Measurements from ENCODE around the gene CCL26. TPM values are rescaled to one million over a fixed set of nuclear protein-coding genes. Genes with fewer than 3 reads are reported as not detected.
A peak's percentile ranks its signal among the peaks of the same experiment; 100 is the strongest.

Gene CCL26, protein sequence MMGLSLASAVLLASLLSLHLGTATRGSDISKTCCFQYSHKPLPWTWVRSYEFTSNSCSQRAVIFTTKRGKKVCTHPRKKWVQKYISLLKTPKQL
- total RNA-seq (not detected), polyA plus RNA-seq (not detected)

DNA sequence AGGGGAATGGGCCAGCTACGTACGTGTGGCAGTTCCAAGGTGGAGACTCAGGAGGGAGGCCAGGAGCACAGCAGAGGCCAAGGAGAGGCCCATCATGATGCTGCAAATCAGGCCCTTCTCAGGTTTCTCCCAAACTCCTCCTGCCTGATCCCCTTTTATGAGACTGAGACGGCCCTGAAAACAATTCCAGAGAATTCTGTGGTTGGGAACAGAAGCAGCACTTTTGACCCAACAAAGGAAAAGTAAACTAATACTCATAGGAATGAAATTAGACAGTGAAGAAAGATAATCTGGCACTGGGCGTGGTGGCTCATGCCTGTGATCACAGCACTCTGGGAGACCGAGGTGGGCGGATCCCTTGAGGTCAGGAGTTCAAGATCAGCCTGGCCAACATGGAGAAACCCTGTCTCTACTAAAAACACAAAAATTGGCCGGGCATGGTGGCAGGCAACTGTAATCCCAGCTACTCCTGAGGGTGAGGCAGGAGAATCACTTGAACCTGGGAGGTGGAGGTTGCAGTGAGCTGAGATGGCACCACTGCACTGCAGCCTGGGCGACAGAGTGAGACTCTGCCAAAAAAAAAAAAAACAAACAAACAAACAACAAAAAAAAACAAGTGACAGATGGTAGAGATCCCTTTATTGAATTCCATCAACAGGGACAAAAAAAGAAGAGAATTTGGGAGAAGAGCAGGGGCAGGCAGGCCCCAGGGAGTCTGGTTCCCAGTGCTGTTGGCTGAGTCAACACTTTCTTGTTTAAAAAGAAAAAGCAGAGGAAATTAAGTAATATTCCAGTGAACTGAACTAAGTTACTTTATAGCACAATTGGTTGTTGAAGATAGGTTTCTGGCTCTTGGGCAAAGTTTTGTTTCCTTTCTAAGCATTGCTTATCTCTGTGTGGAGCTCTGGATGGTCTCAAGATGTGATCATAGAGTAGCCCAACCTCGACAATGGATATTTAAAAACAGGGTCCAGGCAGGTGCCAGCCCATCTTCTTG, at the start of gene CCL26:
CCL26 (minus strand) TSS at position 131 of the 997 bp plus-strand sequence; CDS start at position 96, 35 bp downstream.
- Mint-ChIP-seq H3K4me1 (peaks cover 0 to 17% (median 7%) of the 10 kb centered on the region in 4 donors), H3K4me3 (no peak within 1 kb of the TSS), H3K27me3 (peaks cover 8% of the 10 kb centered on the region), H3K36me3 (no peaks in the 10 kb centered on the region), H3K27ac (peak within 1 kb of the TSS in 2 of 3 donors; percentile 59 to 61), H3K9me3 (no peaks in the 10 kb centered on the region)
- ATAC-seq (ENCODE audit: low read depth in 2 of 2): no peak
- Histone ChIP-seq H3K36me3 (ENCODE audit: control insufficient read depth, insufficient read depth, low read length) (no peaks in the 10 kb centered on the region), H3K9me3 (ENCODE audit: control insufficient read depth in 2 of 2, low read length in 2 of 2) (no peaks in the 10 kb centered on the region), H3K4me1 (ENCODE audit: control insufficient read depth, insufficient read depth, low read length, poor library complexity, severe bottlenecking) (peaks cover 2% of the 10 kb centered on the region), H3K27ac (ENCODE audit: insufficient read depth, low read length, poor library complexity, severe bottlenecking) (no peak within 1 kb of the TSS), H3K27me3 (ENCODE audit: control insufficient read depth, insufficient read depth, low read length) (no peaks in the 10 kb centered on the region), H3K4me3 (ENCODE audit: low read depth, low read length) (no peak within 1 kb of the TSS)
- no peak for DNase-seq

DNA sequence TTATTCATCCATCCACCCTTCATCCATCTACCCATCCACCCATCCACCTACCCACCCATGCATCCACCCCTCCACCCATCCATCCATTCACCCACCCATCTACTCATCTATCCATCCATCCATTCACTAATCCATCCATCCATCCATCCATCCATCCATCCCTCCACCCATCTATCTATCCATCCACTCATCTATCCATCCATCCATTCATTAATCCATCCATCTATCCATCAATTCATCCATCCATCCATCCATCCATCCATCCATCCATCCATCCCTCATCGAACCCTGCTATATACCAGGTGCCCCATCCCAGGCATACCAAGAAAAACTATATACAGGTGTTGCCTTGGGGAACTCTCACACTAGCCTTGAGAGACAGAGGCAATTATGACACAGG, 48.7 kb upstream of the CCL26 start:
- Histone ChIP-seq H3K36me3 (ENCODE audit: control insufficient read depth, insufficient read depth, low read length) (no peaks in the 10 kb centered on the region), H3K27ac (ENCODE audit: insufficient read depth, low read length, poor library complexity, severe bottlenecking) (no peak overlapping the region), H3K4me1 (ENCODE audit: control insufficient read depth, insufficient read depth, low read length, poor library complexity, severe bottlenecking) (no peaks in the 10 kb centered on the region), H3K9me3 (ENCODE audit: control insufficient read depth in 2 of 2, low read length in 2 of 2) (no peaks in the 10 kb centered on the region), H3K4me3 (ENCODE audit: low read depth, low read length) (no peak overlapping the region), H3K27me3 (ENCODE audit: control insufficient read depth, insufficient read depth, low read length) (no peaks in the 10 kb centered on the region)
- Mint-ChIP-seq H3K4me3 (no peak overlapping the region), H3K9me3 (peaks cover 0 to 1% (median 0%) of the 10 kb centered on the region in 7 donors), H3K4me1 (no peaks in the 10 kb centered on the region), H3K36me3 (no peaks in the 10 kb centered on the region), H3K27ac (no peak overlapping the region), H3K27me3 (peaks cover 17% of the 10 kb centered on the region)
- ATAC-seq (ENCODE audit: low read depth in 2 of 2) (no peak), DNase-seq (no peak)

DNA sequence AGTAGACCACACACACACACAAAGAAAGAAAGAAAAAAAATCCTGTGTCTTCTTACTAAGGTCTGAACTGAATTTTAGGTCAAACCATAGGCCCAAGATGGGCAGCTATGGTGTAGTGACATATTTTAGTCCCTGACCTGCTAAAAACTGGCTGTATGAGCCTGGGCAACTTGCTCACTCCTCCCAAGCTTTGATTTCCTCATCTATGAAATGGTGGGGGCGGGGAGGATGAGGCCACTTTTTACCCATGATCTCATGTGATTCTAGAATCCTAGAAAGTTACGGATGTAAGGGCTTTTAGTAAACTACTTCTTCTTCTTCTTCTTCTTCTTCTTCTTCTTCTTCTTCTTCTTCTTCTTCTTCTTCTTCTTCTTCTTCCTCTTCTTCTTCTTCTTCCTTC, 47.7 kb upstream of the CCL26 start:
- Histone ChIP-seq H3K9me3 (ENCODE audit: control insufficient read depth in 2 of 2, low read length in 2 of 2) (no peaks in the 10 kb centered on the region), H3K4me3 (ENCODE audit: low read depth, low read length) (no peak overlapping the region), H3K27ac (ENCODE audit: insufficient read depth, low read length, poor library complexity, severe bottlenecking) (no peak overlapping the region), H3K36me3 (ENCODE audit: control insufficient read depth, insufficient read depth, low read length) (no peaks in the 10 kb centered on the region), H3K4me1 (ENCODE audit: control insufficient read depth, insufficient read depth, low read length, poor library complexity, severe bottlenecking) (no peaks in the 10 kb centered on the region), H3K27me3 (ENCODE audit: control insufficient read depth, insufficient read depth, low read length) (no peaks in the 10 kb centered on the region)
- Mint-ChIP-seq H3K27ac (no peak overlapping the region), H3K4me3 (no peak overlapping the region), H3K4me1 (no peaks in the 10 kb centered on the region), H3K27me3 (peaks cover 17% of the 10 kb centered on the region), H3K36me3 (no peaks in the 10 kb centered on the region), H3K9me3 (peaks cover 0 to 1% (median 0%) of the 10 kb centered on the region in 7 donors)
- ATAC-seq (ENCODE audit: low read depth in 2 of 2) (no peak), DNase-seq (no peak)

DNA sequence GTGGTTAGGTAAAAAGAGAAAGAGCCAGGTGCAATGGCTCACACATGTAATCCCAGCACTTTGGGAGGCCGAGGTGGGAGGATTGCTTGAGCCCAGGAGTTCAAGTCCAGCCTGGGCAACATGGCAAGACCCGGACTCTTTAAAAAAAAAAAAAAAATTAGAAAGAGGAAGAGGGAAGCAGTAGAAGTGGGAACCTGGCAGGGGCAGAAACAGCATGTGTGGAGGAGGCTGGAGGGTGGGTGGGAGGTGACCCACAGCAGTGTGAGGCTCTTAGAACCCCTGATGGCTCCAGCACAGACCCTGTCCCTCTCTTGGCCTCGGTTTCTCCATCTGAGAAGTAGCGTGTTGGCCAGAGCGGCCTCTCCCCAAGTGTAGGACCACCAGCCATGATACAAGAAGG, 46.5 kb upstream of the CCL26 start:
- H3K27me3 ChIP-seq (ENCODE audit: control insufficient read depth, insufficient read depth, low read length): no peaks in the 10 kb centered on the region
- peaks cover 0 to 1% (median 0%) of the 10 kb centered on the region in 7 donors for H3K9me3 Mint-ChIP-seq
- H3K36me3 Mint-ChIP-seq: no peaks in the 10 kb centered on the region
- H3K4me3 ChIP-seq (ENCODE audit: low read depth, low read length): no peak overlapping the region
- DNase-seq (no peak), ATAC-seq (ENCODE audit: low read depth in 2 of 2) (no peak)
- H3K4me1 Mint-ChIP-seq: no peaks in the 10 kb centered on the region
- H3K4me1 ChIP-seq (ENCODE audit: control insufficient read depth, insufficient read depth, low read length, poor library complexity, severe bottlenecking): no peaks in the 10 kb centered on the region
- peaks cover 13% of the 10 kb centered on the region for H3K27me3 Mint-ChIP-seq
- H3K9me3 ChIP-seq (ENCODE audit: control insufficient read depth in 2 of 2, low read length in 2 of 2): no peaks in the 10 kb centered on the region
- H3K36me3 ChIP-seq (ENCODE audit: control insufficient read depth, insufficient read depth, low read length): no peaks in the 10 kb centered on the region
- H3K27ac ChIP-seq (ENCODE audit: insufficient read depth, low read length, poor library complexity, severe bottlenecking): no peak overlapping the region
- no peak overlapping the region for H3K27ac Mint-ChIP-seq
- H3K4me3 Mint-ChIP-seq: no peak overlapping the region

DNA sequence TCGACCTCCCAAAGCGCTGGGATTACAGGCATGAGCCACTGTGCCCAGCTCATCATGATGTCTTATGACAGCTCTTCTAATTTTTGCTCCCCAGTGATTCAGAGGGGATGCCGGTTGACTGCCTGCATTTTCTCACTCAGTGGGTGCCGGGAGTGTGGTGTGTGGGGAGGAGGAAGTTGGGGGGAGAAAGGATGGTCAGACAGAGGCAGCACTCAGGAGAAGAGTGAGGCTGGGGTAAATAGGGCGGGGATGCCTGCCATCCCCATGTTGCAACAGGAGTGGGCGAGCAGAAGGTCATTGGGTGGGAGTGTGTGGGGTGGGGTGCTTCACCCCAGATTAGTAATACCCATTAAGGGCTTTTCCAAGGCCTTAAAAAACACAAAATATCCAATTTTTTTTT, 45.1 kb upstream of the CCL26 start:
- no peaks in the 10 kb centered on the region for H3K36me3 Mint-ChIP-seq
- Histone ChIP-seq H3K27ac (ENCODE audit: insufficient read depth, low read length, poor library complexity, severe bottlenecking) (no peak overlapping the region), H3K4me1 (ENCODE audit: control insufficient read depth, insufficient read depth, low read length, poor library complexity, severe bottlenecking) (no peaks in the 10 kb centered on the region), H3K36me3 (ENCODE audit: control insufficient read depth, insufficient read depth, low read length) (no peaks in the 10 kb centered on the region), H3K9me3 (ENCODE audit: control insufficient read depth in 2 of 2, low read length in 2 of 2) (no peaks in the 10 kb centered on the region), H3K27me3 (ENCODE audit: control insufficient read depth, insufficient read depth, low read length) (no peaks in the 10 kb centered on the region), H3K4me3 (ENCODE audit: low read depth, low read length) (no peak overlapping the region)
- DNase-seq (no peak), ATAC-seq (ENCODE audit: low read depth in 2 of 2) (no peak)
- no peak overlapping the region for H3K4me3 Mint-ChIP-seq
- H3K9me3 Mint-ChIP-seq: peaks cover 0 to 1% (median 0%) of the 10 kb centered on the region in 7 donors
- H3K27ac Mint-ChIP-seq: no peak overlapping the region
- no peaks in the 10 kb centered on the region for H3K4me1 Mint-ChIP-seq
- peaks cover 13% of the 10 kb centered on the region for H3K27me3 Mint-ChIP-seq

DNA sequence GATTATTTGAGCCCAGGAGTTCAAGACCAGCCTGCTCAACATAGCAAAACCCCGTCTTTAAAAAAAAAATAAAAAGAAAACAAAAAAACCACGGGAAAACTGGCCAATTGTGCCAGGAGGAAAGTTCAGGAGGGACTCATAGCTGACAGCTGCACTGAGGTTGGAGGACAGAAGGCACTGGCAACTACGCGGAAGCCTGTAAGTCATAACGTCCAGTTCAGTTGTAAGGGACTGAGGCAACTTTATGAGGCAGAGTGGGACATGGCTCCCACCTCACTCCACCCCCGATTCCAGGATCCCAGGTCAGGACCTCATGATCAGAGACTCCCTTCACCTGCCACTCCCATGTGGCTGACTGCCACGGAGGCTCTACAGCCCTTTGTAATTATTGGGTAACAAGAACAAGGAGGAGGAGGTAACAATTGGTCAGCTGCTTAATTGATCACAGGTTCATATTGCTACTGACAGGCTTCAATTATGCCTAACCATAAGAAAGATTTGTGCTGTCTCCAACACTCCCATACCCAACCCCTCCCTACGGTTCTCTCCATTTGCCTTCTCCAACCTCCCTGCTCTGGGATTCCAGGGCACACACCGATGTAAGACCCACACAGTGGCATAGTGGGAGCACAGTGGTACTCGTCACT, 43.5 kb upstream of the CCL26 start:
- DNase-seq: no peak
- H3K4me3 ChIP-seq (ENCODE audit: low read depth, low read length): no peak overlapping the region
- H3K4me1 ChIP-seq (ENCODE audit: control insufficient read depth, insufficient read depth, low read length, poor library complexity, severe bottlenecking): no peaks in the 10 kb centered on the region
- no peaks in the 10 kb centered on the region for H3K9me3 ChIP-seq (ENCODE audit: control insufficient read depth in 2 of 2, low read length in 2 of 2)
- no peaks in the 10 kb centered on the region for H3K4me1 Mint-ChIP-seq
- H3K36me3 Mint-ChIP-seq: no peaks in the 10 kb centered on the region
- H3K27ac ChIP-seq (ENCODE audit: insufficient read depth, low read length, poor library complexity, severe bottlenecking): no peak overlapping the region
- peaks cover 5% of the 10 kb centered on the region for H3K27me3 Mint-ChIP-seq
- H3K4me3 Mint-ChIP-seq: no peak overlapping the region
- no peak overlapping the region for H3K27ac Mint-ChIP-seq
- no peaks in the 10 kb centered on the region for H3K27me3 ChIP-seq (ENCODE audit: control insufficient read depth, insufficient read depth, low read length)
- peaks cover 0 to 3% (median 0%) of the 10 kb centered on the region in 7 donors for H3K9me3 Mint-ChIP-seq
- no peak for ATAC-seq (ENCODE audit: low read depth in 2 of 2)
- H3K36me3 ChIP-seq (ENCODE audit: control insufficient read depth, insufficient read depth, low read length): no peaks in the 10 kb centered on the region

DNA sequence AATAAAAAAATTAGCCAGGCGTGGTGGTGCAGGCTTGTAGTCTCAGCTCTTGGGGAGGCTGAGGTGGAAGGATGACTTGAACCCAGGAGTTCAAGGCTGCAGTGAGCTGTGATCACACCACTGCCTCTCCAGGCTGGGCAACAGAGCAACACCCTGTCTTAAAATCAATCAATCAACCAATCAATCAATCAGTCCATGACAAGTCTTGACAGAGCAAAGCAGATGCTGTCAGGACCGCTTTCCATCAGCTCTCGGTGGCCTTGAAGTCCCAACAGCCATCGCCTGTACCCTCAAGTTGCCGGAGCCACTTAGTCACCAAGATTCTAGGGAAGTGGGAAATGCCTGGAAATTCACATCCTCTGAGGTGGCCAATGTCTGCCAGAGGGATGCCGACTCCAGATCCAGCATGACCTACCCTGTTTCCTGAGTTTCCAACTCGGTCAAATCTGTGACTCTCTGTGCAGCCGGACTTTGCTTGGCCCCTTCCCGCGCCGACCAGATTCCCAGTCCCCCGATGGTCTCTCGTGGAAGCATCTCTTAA, 42.5 kb upstream of the CCL26 start:
- no peak overlapping the region for H3K27ac ChIP-seq (ENCODE audit: insufficient read depth, low read length, poor library complexity, severe bottlenecking)
- ATAC-seq (ENCODE audit: low read depth in 2 of 2) (no peak), DNase-seq (no peak)
- Mint-ChIP-seq H3K4me3 (no peak overlapping the region), H3K27me3 (peaks cover 5% of the 10 kb centered on the region), H3K36me3 (no peaks in the 10 kb centered on the region), H3K27ac (no peak overlapping the region), H3K9me3 (peaks cover 0 to 4% (median 0%) of the 10 kb centered on the region in 7 donors), H3K4me1 (no peaks in the 10 kb centered on the region)
- no peak overlapping the region for H3K4me3 ChIP-seq (ENCODE audit: low read depth, low read length)
- H3K36me3 ChIP-seq (ENCODE audit: control insufficient read depth, insufficient read depth, low read length): no peaks in the 10 kb centered on the region
- no peaks in the 10 kb centered on the region for H3K9me3 ChIP-seq (ENCODE audit: control insufficient read depth in 2 of 2, low read length in 2 of 2)
- no peaks in the 10 kb centered on the region for H3K4me1 ChIP-seq (ENCODE audit: control insufficient read depth, insufficient read depth, low read length, poor library complexity, severe bottlenecking)
- no peaks in the 10 kb centered on the region for H3K27me3 ChIP-seq (ENCODE audit: control insufficient read depth, insufficient read depth, low read length)

Data from CD4-positive, CD25-positive, alpha-beta regulatory T cell (primary cell).